HG02943 (cell line): ENCODE results near the gene CYREN.
"Not testable (repeated sequence)": the region's sequence is repeated elsewhere in the genome, so short reads cannot be mapped to it uniquely, and the experiment has no call there.

Experiments
- ATAC-seq: cut with Tn5 transposase; IDR thresholded peaks from one replicate; pipeline ENCODE4 v1.9.1; 2021; ENCODE audit warnings: mild to moderate bottlenecking, low read depth, moderate library complexity; ENCODE audit not compliant: unreplicated experiment

The CYREN gene

DNA sequence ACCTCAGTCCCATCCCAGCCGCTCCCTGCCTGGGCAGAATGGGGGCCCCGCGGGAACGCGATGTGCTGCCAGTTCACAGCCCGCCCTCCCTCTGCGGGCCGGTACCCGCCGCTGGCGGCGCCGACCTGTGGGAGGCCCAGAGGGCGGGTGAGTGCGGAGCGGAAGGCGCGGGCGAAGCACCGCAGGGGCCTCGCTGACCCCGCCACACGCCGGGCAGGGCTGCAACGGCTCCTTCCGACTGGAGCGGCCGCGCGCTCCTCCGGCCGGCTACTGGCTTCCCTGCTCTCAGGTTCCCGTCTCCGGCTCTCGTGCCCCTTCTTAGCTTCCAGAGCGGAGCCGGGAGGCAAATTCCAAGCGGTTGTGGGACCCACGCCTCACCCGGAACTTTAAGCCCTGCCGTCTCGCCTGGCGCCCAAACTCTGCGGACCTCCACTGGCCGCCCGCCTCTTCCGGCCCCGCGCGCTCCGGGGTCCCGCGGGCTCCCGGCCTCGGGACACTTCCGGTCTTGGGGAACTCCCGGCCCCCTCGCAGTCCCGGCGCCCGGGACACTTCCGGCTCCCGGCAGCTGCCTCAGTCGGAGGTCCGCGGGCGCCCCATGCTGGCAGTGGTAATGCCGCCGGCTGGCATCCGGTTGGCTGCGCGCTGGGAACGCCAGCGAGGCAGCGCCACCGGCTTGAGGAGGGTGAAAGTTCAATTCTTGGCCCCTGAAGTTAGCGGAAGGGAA, at the start of gene CYREN:
Gene CYREN (minus strand): TSS at position 434 of the 724 bp plus-strand sequence. CDS start 1,785 bp downstream, outside the sequence.
- peak; percentile 68 for ATAC-seq

- ATAC-seq = no peak
Measured at GRCh38 chr7:135217645-135218509, 47.4 kb upstream of the CYREN start.

GRCh38 chr7:135215698-135216097, 45.2 kb upstream of the CYREN start:
- no peak for ATAC-seq

DNA sequence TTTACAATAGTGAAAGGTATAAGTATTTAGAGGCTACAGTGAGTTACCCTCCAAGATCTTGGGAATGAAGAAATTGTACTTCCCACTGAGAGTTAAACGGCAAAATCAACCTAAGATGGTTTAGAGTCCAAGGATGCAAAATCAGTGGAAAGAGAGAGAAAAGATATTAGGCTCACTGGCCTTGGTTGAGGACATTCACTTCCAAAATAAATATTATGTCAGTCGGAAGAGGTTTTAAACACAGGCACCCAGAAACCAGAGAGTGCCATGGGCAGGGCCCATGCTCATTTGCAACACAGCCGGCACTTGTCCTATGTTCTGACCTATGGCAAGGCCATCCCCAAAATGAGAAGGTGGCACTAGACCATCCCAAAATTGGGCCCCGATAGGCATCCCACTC, 44.7 kb upstream of the CYREN start:
- no peak for ATAC-seq

DNA sequence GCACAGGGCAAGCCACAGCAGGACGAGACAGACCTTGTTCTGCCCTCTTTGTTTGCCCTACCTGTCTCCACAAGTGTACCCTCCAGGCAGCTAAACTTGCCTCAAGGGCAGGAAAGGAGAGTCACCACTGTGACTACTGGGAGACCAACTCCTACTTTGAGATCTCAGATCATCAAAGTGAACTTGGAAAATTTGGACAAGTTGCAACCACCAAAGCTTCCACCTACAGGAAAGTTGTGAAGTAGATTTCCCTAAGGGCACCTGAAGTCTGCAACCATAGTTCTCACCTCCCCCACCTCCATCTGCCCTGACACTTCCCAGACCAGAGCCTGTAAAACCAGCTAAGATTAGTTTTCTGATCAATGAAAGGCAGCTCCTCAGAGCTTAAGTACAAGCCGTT, 43.3 kb upstream of the CYREN start:
- ATAC-seq = no peak

DNA sequence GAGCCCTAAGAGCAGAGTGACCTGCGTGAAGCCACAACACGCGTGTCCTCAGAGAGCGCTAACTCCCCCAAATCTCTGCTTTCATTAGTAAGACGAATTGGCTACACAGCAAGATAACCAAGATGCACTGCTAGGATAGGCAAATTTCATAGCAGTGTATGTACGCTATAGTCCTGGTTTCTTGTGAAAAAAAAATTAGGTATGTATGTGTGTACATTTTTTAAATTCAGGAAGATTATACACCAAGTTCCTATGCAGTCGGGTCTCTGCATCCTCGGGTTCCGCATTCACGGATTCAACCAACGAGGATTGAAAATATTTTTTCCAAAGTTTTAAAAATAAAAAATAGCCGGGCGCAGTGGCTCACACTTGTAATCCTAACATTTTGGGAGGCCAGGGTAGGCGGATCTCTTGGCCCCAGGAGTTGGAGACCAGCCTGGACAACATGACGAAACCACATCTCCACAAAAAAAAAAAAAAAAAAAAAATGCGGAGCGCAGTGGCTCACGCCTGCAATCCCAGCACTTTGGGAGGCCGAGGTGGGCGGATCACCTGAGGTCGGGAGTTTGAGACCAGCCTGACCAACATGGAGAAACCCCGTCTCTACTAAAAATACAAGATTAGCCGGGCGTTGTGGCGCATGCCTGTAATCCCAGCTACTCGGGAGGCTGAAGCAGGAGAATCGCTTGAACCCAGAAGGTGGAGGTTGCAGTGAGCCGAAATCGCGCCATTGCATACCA, 41.6 kb upstream of the CYREN start:
- ATAC-seq = not testable (repeated sequence)

- peak; percentile 74 for ATAC-seq
Measured at GRCh38 chr7:135211179-135211945, 40.9 kb upstream of the CYREN start, which contains the start of gene WDR91. Gene WDR91, minus strand, starts transcription at chr7:135211526. Its CDS starts 24 bp downstream, at chr7:135211502.

GRCh38 chr7:135210888-135211178, 40.3 kb upstream of the CYREN start:
- ATAC-seq = peak; percentile 0

GRCh38 chr7:135209225-135209834, 38.8 kb upstream of the CYREN start:
- no peak for ATAC-seq

GRCh38 chr7:135208102-135208793, 37.7 kb upstream of the CYREN start:
- ATAC-seq = no peak

DNA sequence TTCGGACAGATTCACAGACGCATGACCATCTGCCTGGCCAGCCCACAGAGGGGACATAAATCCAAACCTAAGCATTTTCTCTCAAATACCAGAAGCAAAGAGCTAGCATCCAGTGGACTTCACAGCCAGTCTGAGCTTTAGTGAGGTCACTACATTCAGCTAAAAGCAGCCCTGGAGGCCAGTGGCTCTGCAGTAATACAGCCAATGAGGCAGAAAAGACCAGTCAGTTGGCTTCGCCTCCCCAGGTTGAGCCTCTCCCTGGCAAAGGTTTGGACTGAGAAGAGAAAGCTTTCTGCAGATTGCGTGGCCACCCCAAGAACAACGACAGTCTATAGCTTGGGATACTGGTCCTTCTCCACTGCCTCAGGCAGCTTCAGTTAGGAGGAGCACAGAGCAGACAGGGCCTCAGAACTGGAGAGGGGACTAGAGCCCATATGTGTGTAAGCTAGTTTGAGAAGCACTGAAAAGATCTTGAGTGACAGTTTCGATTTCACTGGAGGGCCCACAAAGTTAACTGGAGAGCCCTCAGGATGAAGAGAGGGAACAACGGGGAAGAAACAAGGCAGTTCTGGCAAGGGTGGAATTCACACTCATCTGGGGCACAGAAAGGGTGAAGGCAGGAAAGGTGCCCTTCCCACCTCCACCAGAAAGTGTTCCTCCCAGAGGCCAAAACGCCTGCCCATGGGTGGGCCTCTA, 37.0 kb upstream of the CYREN start:
- no peak for ATAC-seq

GRCh38 chr7:135206941-135207391, 36.5 kb upstream of the CYREN start:
- no peak for ATAC-seq

- ATAC-seq = no peak
Measured at GRCh38 chr7:135205850-135206249, 35.3 kb upstream of the CYREN start.

DNA sequence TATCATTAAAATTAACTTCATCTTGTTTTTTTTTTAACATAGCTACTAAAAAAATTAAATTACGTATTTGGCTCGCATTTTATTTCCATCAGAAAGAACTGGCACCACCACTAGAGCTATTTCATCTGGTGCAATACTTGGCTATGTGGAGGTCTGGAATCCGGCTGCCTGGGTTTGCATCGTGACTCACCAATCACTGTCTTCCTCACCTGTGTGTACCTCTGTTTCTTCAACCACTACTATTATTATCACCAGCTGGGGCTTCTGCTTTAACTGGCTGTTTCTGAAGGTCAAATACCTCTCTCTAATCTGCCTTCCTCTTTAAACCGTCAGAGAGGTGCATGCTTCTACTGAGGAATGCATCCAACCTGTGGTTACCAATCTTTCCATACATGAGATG, 34.4 kb upstream of the CYREN start:
- no peak for ATAC-seq

GRCh38 chr7:135204341-135204749, 33.8 kb upstream of the CYREN start:
- ATAC-seq = no peak

- no peak for ATAC-seq
Measured at GRCh38 chr7:135201350-135201749, 30.8 kb upstream of the CYREN start.

DNA sequence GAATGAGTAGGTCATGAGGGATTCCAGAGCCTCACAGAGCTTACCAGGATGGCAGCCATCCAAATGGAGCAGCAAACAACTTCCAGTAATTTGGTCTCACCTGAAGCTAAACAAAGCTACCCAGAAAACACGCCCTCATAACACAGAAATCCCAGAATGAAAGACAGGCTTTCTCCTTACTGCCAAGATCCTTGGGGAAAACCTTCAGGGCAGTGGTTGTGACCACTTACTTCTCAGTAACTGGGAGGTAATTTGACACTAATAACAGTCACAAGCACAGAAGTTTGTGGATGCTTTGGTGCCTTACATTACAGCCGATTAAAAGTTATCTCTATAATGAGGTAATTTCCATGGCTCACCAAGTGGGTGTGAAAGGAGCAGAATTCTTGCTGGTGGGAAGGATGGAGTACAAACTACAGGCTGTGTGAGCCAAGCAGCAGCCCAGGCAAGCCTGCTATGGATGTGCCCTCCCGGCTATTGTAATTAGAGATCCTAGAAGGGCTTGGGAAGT, 30.4 kb upstream of the CYREN start:
- ATAC-seq = no peak

GRCh38 chr7:135199439-135199838, 28.9 kb upstream of the CYREN start:
- no peak for ATAC-seq
